Liver (tissue), 3 donors: ENCODE data around the gene LRRC36.

Source experiments
- FOXA1 ChIP-seq: IDR thresholded peaks from 2 replicates; pipeline ENCODE4 v1.6.1; 2016; ENCODE audit warnings: antibody characterized with exemption
- GABPA ChIP-seq, 2 donors: IDR thresholded peaks in 1 of 2; conservative IDR thresholded peaks in 1 of 2; 2 replicates each; pipeline ENCODE4 v1.6.1; 2016; ENCODE audit warnings: antibody characterized with exemption in 2 of 2, mild to moderate bottlenecking in 1 of 2, moderate library complexity in 1 of 2
- JUND ChIP-seq, 2 donors: IDR thresholded peaks; 2 replicates each; pipeline ENCODE4 v1.6.1; 2016; ENCODE audit warnings: antibody characterized with exemption in 2 of 2
- NR2F2 ChIP-seq: IDR thresholded peaks from 2 replicates; pipeline ENCODE4 v1.6.1; 2016; ENCODE audit warnings: antibody characterized with exemption
- RAD21 ChIP-seq, 2 donors: IDR thresholded peaks; 2 replicates each; pipeline ENCODE4 v1.6.1; 2016; ENCODE audit warnings: antibody characterized with exemption in 2 of 2, mild to moderate bottlenecking in 2 of 2
- YY1 ChIP-seq: IDR thresholded peaks from 2 replicates; pipeline ENCODE4 v1.6.1; 2016; ENCODE audit warnings: antibody characterized with exemption, mild to moderate bottlenecking
- TF ChIP-seq, protein P1 (sequence below): fragments of 150-350 bp; IDR thresholded peaks from 2 replicates; pipeline ENCODE4 v1.5.1; 2017; ENCODE audit warnings: improper control_type of control experiment, low read depth, low read length; ENCODE audit not compliant: missing input control
- TF ChIP-seq, protein P2 (sequence below): IDR thresholded peaks from 2 replicates; pipeline ENCODE4 v1.6.1; 2016; ENCODE audit warnings: antibody characterized with exemption
- TF ChIP-seq, protein P3 (sequence below): IDR thresholded peaks from 2 replicates; pipeline ENCODE4 v1.6.1; 2016; ENCODE audit warnings: antibody characterized with exemption
- TF ChIP-seq, protein P4 (sequence below): IDR thresholded peaks from 2 replicates; pipeline ENCODE4 v1.6.1; 2016; ENCODE audit warnings: antibody characterized with exemption, mild to moderate bottlenecking
- donor health status: healthy.
- donor health status: healthy.

DNA sequence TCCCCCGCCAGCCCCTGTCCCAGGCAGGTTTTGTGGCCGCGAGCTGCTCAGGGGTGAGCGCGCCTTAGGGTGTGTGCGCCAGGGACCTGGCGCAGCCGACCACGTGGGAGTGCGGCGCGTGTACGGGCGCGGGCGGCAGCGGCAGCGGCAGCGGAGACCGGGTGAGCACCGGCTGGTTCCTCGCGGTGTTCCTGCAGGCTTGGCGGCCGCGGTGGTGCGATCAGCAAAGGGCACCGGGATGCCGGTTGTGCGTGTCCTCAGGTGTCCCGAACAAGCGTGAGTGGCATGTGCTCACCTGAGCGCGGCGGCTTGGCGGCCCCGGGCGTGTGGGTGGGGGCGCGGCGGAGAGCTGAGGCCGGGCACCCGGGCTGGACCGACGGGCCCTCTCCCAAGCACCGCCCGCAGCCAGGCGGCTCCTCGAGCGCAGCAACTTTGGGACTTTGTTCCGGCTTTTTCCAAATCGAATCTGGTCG lies 103.9 kb downstream of the LRRC36 start:
- TF ChIP-seq RAD21 (IDR thresholded peaks at IDR 0.05) = no peak
- TF ChIP-seq, protein P1, sequence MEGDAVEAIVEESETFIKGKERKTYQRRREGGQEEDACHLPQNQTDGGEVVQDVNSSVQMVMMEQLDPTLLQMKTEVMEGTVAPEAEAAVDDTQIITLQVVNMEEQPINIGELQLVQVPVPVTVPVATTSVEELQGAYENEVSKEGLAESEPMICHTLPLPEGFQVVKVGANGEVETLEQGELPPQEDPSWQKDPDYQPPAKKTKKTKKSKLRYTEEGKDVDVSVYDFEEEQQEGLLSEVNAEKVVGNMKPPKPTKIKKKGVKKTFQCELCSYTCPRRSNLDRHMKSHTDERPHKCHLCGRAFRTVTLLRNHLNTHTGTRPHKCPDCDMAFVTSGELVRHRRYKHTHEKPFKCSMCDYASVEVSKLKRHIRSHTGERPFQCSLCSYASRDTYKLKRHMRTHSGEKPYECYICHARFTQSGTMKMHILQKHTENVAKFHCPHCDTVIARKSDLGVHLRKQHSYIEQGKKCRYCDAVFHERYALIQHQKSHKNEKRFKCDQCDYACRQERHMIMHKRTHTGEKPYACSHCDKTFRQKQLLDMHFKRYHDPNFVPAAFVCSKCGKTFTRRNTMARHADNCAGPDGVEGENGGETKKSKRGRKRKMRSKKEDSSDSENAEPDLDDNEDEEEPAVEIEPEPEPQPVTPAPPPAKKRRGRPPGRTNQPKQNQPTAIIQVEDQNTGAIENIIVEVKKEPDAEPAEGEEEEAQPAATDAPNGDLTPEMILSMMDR = peak; percentile 13
- TF ChIP-seq YY1 = no peak
- TF ChIP-seq NR2F2 = no peak
- TF ChIP-seq, protein P2, sequence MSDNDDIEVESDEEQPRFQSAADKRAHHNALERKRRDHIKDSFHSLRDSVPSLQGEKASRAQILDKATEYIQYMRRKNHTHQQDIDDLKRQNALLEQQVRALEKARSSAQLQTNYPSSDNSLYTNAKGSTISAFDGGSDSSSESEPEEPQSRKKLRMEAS = no peak
- TF ChIP-seq, protein P3, sequence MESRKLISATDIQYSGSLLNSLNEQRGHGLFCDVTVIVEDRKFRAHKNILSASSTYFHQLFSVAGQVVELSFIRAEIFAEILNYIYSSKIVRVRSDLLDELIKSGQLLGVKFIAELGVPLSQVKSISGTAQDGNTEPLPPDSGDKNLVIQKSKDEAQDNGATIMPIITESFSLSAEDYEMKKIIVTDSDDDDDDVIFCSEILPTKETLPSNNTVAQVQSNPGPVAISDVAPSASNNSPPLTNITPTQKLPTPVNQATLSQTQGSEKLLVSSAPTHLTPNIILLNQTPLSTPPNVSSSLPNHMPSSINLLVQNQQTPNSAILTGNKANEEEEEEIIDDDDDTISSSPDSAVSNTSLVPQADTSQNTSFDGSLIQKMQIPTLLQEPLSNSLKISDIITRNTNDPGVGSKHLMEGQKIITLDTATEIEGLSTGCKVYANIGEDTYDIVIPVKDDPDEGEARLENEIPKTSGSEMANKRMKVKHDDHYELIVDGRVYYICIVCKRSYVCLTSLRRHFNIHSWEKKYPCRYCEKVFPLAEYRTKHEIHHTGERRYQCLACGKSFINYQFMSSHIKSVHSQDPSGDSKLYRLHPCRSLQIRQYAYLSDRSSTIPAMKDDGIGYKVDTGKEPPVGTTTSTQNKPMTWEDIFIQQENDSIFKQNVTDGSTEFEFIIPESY = no peak
- no peak for TF ChIP-seq FOXA1
- no peak for TF ChIP-seq GABPA (IDR thresholded peaks at IDR 0.05 in 1 of 2, conservative IDR thresholded peaks at IDR 0.05 in 1 of 2)
- TF ChIP-seq, protein P4, sequence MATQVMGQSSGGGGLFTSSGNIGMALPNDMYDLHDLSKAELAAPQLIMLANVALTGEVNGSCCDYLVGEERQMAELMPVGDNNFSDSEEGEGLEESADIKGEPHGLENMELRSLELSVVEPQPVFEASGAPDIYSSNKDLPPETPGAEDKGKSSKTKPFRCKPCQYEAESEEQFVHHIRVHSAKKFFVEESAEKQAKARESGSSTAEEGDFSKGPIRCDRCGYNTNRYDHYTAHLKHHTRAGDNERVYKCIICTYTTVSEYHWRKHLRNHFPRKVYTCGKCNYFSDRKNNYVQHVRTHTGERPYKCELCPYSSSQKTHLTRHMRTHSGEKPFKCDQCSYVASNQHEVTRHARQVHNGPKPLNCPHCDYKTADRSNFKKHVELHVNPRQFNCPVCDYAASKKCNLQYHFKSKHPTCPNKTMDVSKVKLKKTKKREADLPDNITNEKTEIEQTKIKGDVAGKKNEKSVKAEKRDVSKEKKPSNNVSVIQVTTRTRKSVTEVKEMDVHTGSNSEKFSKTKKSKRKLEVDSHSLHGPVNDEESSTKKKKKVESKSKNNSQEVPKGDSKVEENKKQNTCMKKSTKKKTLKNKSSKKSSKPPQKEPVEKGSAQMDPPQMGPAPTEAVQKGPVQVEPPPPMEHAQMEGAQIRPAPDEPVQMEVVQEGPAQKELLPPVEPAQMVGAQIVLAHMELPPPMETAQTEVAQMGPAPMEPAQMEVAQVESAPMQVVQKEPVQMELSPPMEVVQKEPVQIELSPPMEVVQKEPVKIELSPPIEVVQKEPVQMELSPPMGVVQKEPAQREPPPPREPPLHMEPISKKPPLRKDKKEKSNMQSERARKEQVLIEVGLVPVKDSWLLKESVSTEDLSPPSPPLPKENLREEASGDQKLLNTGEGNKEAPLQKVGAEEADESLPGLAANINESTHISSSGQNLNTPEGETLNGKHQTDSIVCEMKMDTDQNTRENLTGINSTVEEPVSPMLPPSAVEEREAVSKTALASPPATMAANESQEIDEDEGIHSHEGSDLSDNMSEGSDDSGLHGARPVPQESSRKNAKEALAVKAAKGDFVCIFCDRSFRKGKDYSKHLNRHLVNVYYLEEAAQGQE = no peak
- TF ChIP-seq JUND (IDR thresholded peaks at IDR 0.05) = no peak
